IPS-15b (cell line): Measurements from ENCODE around the gene TENT5D.

Experiments
- H3K27me3 ChIP-seq: one replicate; pipeline ENCODE4 v1.6.1; 2013; ENCODE audit warnings: low read length; ENCODE audit not compliant: control insufficient read depth, insufficient read depth
- H3K36me3 ChIP-seq: one replicate; pipeline ENCODE4 v1.6.1; 2013; ENCODE audit warnings: low read length; ENCODE audit not compliant: control insufficient read depth, insufficient read depth
- H3K4me1 ChIP-seq: one replicate; pipeline ENCODE4 v1.6.1; 2013; ENCODE audit warnings: mild to moderate bottlenecking, low read length; ENCODE audit not compliant: control insufficient read depth, insufficient read depth
- H3K4me3 ChIP-seq: one replicate; pipeline ENCODE4 v1.5.1; 2013; ENCODE audit warnings: low read depth, low read length
- H3K9ac ChIP-seq: one replicate; pipeline ENCODE4 v1.6.1; 2013; ENCODE audit warnings: low read depth, mild to moderate bottlenecking, low read length
- H3K9me3 ChIP-seq: one replicate; pipeline ENCODE4 v1.6.1; 2013; ENCODE audit warnings: mild to moderate bottlenecking, low read length; ENCODE audit not compliant: control insufficient read depth, insufficient read depth

TENT5D gene

GRCh38 chrX:80485543-80485942, 65.3 kb downstream of the TENT5D start:
- Histone ChIP-seq H3K27me3 (no peaks in the 10 kb centered on the region), H3K4me1 (no peaks in the 10 kb centered on the region), H3K9me3 (peaks cover 13% of the 10 kb centered on the region), H3K9ac (no peak overlapping the region), H3K4me3 (no peak overlapping the region), H3K36me3 (no peaks in the 10 kb centered on the region)

DNA sequence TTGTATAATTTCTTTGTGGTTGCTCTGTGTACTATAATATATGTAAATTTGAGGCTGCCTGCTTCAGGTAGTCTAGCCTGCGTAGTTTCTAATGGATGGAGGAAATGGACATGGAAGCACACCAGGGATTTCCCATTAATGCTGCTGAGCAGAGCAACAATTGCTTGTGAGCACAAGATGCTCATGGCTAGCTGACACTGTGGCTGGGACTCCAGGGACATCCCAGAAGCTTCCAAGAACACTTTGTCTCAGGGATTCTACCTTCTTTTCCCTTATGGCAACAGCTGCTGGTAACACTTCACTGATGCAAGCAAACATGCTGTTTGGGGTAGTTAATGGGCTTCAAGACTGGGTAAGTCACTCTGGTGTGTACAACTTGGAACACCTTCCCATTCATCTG, 66.1 kb downstream of the TENT5D start:
- no peaks in the 10 kb centered on the region for H3K36me3 ChIP-seq
- no peak overlapping the region for H3K9ac ChIP-seq
- no peaks in the 10 kb centered on the region for H3K27me3 ChIP-seq
- no peaks in the 10 kb centered on the region for H3K4me1 ChIP-seq
- H3K4me3 ChIP-seq = no peak overlapping the region
- H3K9me3 ChIP-seq = peaks cover 13% of the 10 kb centered on the region

DNA sequence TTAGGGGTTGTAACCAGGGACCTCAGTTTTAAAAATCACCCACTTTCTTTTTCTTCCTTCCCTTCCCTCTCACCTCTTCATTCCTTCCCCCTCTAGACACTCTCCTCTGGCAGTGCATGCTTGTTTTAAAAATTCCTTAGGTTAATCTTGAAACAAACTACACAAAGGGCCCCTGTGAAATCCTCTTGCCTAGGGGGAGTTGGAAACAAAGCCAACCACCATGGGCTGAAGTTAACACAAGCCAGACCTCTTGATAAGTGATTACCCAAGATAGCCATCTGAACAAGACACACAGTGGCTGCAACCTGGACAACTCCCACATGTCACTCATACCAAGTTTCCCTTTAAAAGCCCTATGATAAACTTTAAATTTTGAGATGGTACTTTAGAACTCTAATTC, 68.9 kb downstream of the TENT5D start:
- no peak overlapping the region for H3K4me3 ChIP-seq
- no peak overlapping the region for H3K9ac ChIP-seq
- H3K27me3 ChIP-seq = no peaks in the 10 kb centered on the region
- no peaks in the 10 kb centered on the region for H3K4me1 ChIP-seq
- no peaks in the 10 kb centered on the region for H3K36me3 ChIP-seq
- peaks cover 13% of the 10 kb centered on the region for H3K9me3 ChIP-seq
